HG02973 (cell line): ENCODE results near the gene PTPRJ.

Experiments used
- ATAC-seq: cut with Tn5 transposase; IDR thresholded peaks from one replicate; pipeline ENCODE4 v1.9.1; 2021; ENCODE audit warnings: moderate library complexity; ENCODE audit not compliant: unreplicated experiment

PTPRJ gene

GRCh38 chr11:48058788-48059187 is 78.4 kb downstream of the PTPRJ start:
- no peak for ATAC-seq

GRCh38 chr11:48062649-48063048 is 82.3 kb downstream of the PTPRJ start:
- ATAC-seq: no peak

GRCh38 chr11:48063424-48063978 is 83.1 kb downstream of the PTPRJ start:
- ATAC-seq: no peak

GRCh38 chr11:48064306-48064705 is 83.9 kb downstream of the PTPRJ start:
- no peak for ATAC-seq

GRCh38 chr11:48066881-48067800 is 86.8 kb downstream of the PTPRJ start:
- ATAC-seq: no peak

GRCh38 chr11:48073031-48073861 is 92.9 kb downstream of the PTPRJ start:
- no peak for ATAC-seq

GRCh38 chr11:48074425-48075181 is 94.2 kb downstream of the PTPRJ start:
- no peak for ATAC-seq

- no peak for ATAC-seq
Measured at GRCh38 chr11:48075637-48076036, 95.3 kb downstream of the PTPRJ start.

GRCh38 chr11:48077251-48077650 is 96.9 kb downstream of the PTPRJ start:
- no peak for ATAC-seq

GRCh38 chr11:48078689-48079088 is 98.3 kb downstream of the PTPRJ start:
- ATAC-seq: no peak

GRCh38 chr11:48079596-48079995 is 99.2 kb downstream of the PTPRJ start:
- no peak for ATAC-seq

GRCh38 chr11:48080301-48080861 is 100.0 kb downstream of the PTPRJ start:
- no peak for ATAC-seq

GRCh38 chr11:48081151-48082010 is 101.0 kb downstream of the PTPRJ start:
- ATAC-seq: no peak

- ATAC-seq: no peak
Measured at GRCh38 chr11:48082771-48083170, 102.4 kb downstream of the PTPRJ start.

- no peak for ATAC-seq
Measured at GRCh38 chr11:48083421-48083820, 103.1 kb downstream of the PTPRJ start.

GRCh38 chr11:48085688-48086087 is 105.3 kb downstream of the PTPRJ start:
- no peak for ATAC-seq

GRCh38 chr11:48087422-48087821 is 107.1 kb downstream of the PTPRJ start:
- no peak for ATAC-seq

GRCh38 chr11:48087974-48088681 is 107.8 kb downstream of the PTPRJ start:
- no peak for ATAC-seq

GRCh38 chr11:48088682-48089050 is 108.3 kb downstream of the PTPRJ start:
- no peak for ATAC-seq
